SK-N-SH treated with all-trans-retinoic acid at 6 μM for 48 hours (cell line): ENCODE measurements around the gene SBF2.
A peak's percentile ranks its signal among the peaks of the same experiment; 100 is the strongest.

ENCODE experiments used
- ATAC-seq: fragments of 200-7000 bp; cut with Tn5 transposase; 3 replicates; pipeline ENCODE4 v1.9.1; 2020; ENCODE audit warnings: mild to moderate bottlenecking, moderate library complexity
- BACH2 ChIP-seq: fragments of 250-450 bp; sonication (Bioruptor Pico); IDR thresholded peaks from 2 replicates; pipeline ENCODE4 v1.9.0; 2021; ENCODE audit warnings: mild to moderate bottlenecking, borderline replicate concordance
- ESRRG ChIP-seq: fragments of 250-450 bp; sonication (Bioruptor Pico); IDR thresholded peaks from 2 replicates; pipeline ENCODE4 v1.6.1; 2021; ENCODE audit warnings: mild to moderate bottlenecking
- GLIS3 ChIP-seq: fragments of 250-450 bp; sonication (Bioruptor Pico); IDR thresholded peaks from 2 replicates; pipeline ENCODE4 v1.5.0; 2020; ENCODE audit warnings: mild to moderate bottlenecking, moderate library complexity
- ISL1 ChIP-seq: fragments of 250-450 bp; sonication (Bioruptor Pico); IDR thresholded peaks from 2 replicates; pipeline ENCODE4 v2.1.2; 2022; ENCODE audit warnings: mild to moderate bottlenecking, moderate library complexity
- OSR1 ChIP-seq: fragments of 250-450 bp; sonication (Bioruptor Pico); IDR thresholded peaks from 2 replicates; pipeline ENCODE4 v1.8.0; 2022; ENCODE audit warnings: moderate library complexity, mild to moderate bottlenecking, inconsistent platforms
- SNAI2 ChIP-seq: fragments of 250-450 bp; sonication (Bioruptor Pico); IDR thresholded peaks from 2 replicates; pipeline ENCODE4 v1.5.0; 2020; ENCODE audit warnings: mild to moderate bottlenecking, moderate library complexity
- TCF4 ChIP-seq: fragments of 250-450 bp; sonication (Bioruptor Pico); IDR thresholded peaks from 2 replicates; pipeline ENCODE4 v1.8.0; 2021; ENCODE audit warnings: mild to moderate bottlenecking, moderate library complexity, borderline replicate concordance
- TOX ChIP-seq: fragments of 250-450 bp; sonication (Bioruptor Pico); IDR thresholded peaks from 2 replicates; pipeline ENCODE4 v1.8.0; 2021; ENCODE audit warnings: mild to moderate bottlenecking, moderate library complexity, borderline replicate concordance
- ZFP30 ChIP-seq: fragments of 450-650 bp; formaldehyde crosslinking; IDR thresholded peaks from 2 replicates; pipeline ENCODE4 v1.5.0; 2022; ENCODE audit warnings: mild to moderate bottlenecking, moderate library complexity
- ZNF70 ChIP-seq: fragments of 450-650 bp; formaldehyde crosslinking; IDR thresholded peaks from 2 replicates; pipeline ENCODE4 v1.5.0; 2020; ENCODE audit warnings: mild to moderate bottlenecking, moderate library complexity
- ZNF8 ChIP-seq: fragments of 450-650 bp; formaldehyde crosslinking; IDR thresholded peaks from 2 replicates; pipeline ENCODE4 v1.5.0; 2020; ENCODE audit warnings: mild to moderate bottlenecking, moderate library complexity
- TF ChIP-seq, protein P1 (sequence below): fragments of 250-450 bp; sonication (Bioruptor Pico); IDR thresholded peaks from 2 replicates; pipeline ENCODE4 v1.5.0; 2020; ENCODE audit warnings: mild to moderate bottlenecking, moderate library complexity
- TF ChIP-seq, protein P2 (sequence below): fragments of 250-450 bp; sonication (Bioruptor Pico); IDR thresholded peaks from 2 replicates; pipeline ENCODE4 v1.8.0; 2020; ENCODE audit warnings: mild to moderate bottlenecking, moderate library complexity, borderline replicate concordance
- TF ChIP-seq, protein P3 (sequence below): fragments of 250-450 bp; sonication (Bioruptor Pico); IDR thresholded peaks from 2 replicates; pipeline ENCODE4 v1.5.1; 2021; ENCODE audit warnings: mild to moderate bottlenecking, moderate library complexity
- TF ChIP-seq, protein P4 (sequence below): fragments of 250-450 bp; sonication (Bioruptor Pico); IDR thresholded peaks from 2 replicates; pipeline ENCODE4 v1.5.1; 2020; ENCODE audit warnings: low read depth, mild to moderate bottlenecking, moderate library complexity

Gene SBF2

DNA sequence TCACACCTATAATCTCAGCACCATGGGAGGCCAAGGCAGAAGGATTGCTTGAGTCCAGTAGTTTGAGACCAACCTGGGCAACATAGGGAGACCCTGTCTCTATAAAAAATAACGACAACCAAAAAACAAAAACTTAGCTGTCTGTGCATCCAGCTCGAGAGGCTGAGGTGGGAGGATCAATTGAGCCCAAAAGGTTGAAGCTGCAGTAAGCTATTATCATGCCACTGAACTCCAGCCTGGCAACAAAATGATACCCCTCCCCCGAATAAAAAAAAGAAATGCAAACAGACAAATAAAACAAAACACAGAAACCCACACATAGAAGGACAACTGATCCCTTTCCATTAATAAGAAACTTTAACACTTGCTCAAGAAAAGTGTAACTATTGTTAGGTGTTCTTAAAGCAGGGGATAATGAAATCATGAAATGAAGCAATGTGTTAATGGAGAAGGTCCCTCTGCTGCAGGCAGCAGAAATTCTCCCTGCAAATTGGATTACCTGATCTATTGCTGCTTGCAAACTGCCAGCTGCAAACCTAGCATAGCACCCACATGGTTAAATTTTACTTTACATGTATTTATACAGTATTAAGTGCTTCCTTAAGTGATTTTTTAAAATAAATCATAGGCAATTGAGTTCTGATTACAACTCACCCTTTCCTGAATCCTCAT, 226.3 kb downstream of the SBF2 start:
- TF ChIP-seq ZNF8 (CRISPR knock-in tag) (no peak), TOX (CRISPR knock-in tag) (no peak), OSR1 (CRISPR knock-in tag) (no peak), ESRRG (no peak), ISL1 (CRISPR knock-in tag) (no peak)
- ATAC-seq: no peak

DNA sequence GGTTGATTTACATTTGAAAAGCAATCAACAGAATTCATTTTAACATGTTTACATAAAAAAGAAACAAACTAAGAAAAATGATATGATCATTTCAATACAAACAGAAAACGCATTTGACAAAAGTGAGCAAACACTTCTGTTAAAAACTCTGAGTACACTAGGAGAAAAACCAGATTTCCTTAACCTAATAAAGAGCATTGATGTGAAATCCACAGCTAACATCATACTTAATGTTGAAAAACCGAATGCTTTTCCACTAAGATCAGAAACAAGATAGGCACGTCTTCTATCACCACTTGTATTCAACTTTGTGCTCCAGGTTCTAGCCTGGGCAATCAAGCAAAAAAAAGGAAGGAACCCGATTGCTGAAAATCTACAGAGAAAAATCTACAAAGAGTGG, 227.6 kb downstream of the SBF2 start:
- TF ChIP-seq ZNF70 (CRISPR knock-in tag) (no peak), SNAI2 (CRISPR knock-in tag) (0 out of 2 replicates have a peak, but pooled peaks have one; percentile 18), TCF4 (CRISPR knock-in tag) (peak; percentile 85), GLIS3 (no peak), ISL1 (CRISPR knock-in tag) (peak; percentile 90)
- TF ChIP-seq, protein P1, sequence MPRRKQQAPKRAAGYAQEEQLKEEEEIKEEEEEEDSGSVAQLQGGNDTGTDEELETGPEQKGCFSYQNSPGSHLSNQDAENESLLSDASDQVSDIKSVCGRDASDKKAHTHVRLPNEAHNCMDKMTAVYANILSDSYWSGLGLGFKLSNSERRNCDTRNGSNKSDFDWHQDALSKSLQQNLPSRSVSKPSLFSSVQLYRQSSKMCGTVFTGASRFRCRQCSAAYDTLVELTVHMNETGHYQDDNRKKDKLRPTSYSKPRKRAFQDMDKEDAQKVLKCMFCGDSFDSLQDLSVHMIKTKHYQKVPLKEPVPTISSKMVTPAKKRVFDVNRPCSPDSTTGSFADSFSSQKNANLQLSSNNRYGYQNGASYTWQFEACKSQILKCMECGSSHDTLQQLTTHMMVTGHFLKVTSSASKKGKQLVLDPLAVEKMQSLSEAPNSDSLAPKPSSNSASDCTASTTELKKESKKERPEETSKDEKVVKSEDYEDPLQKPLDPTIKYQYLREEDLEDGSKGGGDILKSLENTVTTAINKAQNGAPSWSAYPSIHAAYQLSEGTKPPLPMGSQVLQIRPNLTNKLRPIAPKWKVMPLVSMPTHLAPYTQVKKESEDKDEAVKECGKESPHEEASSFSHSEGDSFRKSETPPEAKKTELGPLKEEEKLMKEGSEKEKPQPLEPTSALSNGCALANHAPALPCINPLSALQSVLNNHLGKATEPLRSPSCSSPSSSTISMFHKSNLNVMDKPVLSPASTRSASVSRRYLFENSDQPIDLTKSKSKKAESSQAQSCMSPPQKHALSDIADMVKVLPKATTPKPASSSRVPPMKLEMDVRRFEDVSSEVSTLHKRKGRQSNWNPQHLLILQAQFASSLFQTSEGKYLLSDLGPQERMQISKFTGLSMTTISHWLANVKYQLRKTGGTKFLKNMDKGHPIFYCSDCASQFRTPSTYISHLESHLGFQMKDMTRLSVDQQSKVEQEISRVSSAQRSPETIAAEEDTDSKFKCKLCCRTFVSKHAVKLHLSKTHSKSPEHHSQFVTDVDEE (CRISPR knock-in tag): peak; percentile 75; the same call in 1 of the 2 replicates
- TF ChIP-seq, protein P2, sequence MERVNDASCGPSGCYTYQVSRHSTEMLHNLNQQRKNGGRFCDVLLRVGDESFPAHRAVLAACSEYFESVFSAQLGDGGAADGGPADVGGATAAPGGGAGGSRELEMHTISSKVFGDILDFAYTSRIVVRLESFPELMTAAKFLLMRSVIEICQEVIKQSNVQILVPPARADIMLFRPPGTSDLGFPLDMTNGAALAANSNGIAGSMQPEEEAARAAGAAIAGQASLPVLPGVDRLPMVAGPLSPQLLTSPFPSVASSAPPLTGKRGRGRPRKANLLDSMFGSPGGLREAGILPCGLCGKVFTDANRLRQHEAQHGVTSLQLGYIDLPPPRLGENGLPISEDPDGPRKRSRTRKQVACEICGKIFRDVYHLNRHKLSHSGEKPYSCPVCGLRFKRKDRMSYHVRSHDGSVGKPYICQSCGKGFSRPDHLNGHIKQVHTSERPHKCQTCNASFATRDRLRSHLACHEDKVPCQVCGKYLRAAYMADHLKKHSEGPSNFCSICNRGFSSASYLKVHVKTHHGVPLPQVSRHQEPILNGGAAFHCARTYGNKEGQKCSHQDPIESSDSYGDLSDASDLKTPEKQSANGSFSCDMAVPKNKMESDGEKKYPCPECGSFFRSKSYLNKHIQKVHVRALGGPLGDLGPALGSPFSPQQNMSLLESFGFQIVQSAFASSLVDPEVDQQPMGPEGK (CRISPR knock-in tag): no peak
- TF ChIP-seq, protein P3, sequence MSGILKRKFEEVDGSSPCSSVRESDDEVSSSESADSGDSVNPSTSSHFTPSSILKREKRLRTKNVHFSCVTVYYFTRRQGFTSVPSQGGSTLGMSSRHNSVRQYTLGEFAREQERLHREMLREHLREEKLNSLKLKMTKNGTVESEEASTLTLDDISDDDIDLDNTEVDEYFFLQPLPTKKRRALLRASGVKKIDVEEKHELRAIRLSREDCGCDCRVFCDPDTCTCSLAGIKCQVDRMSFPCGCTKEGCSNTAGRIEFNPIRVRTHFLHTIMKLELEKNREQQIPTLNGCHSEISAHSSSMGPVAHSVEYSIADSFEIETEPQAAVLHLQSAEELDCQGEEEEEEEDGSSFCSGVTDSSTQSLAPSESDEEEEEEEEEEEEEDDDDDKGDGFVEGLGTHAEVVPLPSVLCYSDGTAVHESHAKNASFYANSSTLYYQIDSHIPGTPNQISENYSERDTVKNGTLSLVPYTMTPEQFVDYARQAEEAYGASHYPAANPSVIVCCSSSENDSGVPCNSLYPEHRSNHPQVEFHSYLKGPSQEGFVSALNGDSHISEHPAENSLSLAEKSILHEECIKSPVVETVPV: no peak
- ATAC-seq: peak; percentile 34; the same call in 1 of the 3 replicates

DNA sequence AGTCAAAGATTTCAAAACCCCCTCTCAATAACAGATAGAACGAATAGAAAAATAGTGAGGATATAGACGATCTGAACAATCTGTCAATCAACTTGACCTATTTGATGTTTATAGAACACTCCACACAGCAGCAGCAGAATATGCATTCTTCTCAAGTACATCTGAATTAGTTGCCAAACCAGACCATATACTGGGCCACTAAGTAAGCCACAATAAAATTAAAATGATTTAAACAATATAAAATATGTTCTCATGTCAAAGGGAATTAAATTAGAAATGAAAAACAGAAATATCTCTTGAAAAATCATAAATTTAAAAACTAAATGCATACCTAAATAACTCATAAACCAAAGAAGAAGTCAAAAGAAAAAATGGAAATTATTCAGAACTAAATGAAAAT, 229.2 kb downstream of the SBF2 start:
- peak; percentile 26; the same call in 1 of the 2 replicates for TF ChIP-seq TCF4 (CRISPR knock-in tag)
- TF ChIP-seq, protein P4, sequence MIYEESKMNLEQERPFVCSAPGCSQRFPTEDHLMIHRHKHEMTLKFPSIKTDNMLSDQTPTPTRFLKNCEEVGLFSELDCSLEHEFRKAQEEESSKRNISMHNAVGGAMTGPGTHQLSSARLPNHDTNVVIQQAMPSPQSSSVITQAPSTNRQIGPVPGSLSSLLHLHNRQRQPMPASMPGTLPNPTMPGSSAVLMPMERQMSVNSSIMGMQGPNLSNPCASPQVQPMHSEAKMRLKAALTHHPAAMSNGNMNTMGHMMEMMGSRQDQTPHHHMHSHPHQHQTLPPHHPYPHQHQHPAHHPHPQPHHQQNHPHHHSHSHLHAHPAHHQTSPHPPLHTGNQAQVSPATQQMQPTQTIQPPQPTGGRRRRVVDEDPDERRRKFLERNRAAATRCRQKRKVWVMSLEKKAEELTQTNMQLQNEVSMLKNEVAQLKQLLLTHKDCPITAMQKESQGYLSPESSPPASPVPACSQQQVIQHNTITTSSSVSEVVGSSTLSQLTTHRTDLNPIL: no peak
- TF ChIP-seq ISL1 (CRISPR knock-in tag): peak; percentile 83
- no peak for TF ChIP-seq TOX (CRISPR knock-in tag)
- no peak for ATAC-seq

DNA sequence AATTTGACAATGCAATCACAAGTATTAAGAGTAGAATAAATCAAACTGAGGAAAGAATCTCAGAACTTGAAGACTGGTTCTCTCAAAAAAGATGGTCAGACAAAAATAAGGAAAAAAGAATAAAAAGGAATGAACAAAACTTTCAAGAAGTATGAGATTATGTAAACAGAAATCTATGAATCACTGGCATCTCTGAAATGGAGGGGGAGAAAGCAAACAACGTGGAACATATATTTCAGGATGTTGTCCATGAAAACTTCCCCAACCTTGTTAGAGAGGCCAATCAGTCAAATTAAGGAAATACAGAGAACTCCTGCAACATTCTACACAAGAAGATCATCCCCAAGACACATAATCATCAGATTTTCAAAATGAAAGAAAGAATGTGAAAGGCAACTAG, 235.7 kb downstream of the SBF2 start:
- TF ChIP-seq TOX (CRISPR knock-in tag) (no peak), GLIS3 (no peak), ZNF8 (CRISPR knock-in tag) (no peak)
- no peak for ATAC-seq

DNA sequence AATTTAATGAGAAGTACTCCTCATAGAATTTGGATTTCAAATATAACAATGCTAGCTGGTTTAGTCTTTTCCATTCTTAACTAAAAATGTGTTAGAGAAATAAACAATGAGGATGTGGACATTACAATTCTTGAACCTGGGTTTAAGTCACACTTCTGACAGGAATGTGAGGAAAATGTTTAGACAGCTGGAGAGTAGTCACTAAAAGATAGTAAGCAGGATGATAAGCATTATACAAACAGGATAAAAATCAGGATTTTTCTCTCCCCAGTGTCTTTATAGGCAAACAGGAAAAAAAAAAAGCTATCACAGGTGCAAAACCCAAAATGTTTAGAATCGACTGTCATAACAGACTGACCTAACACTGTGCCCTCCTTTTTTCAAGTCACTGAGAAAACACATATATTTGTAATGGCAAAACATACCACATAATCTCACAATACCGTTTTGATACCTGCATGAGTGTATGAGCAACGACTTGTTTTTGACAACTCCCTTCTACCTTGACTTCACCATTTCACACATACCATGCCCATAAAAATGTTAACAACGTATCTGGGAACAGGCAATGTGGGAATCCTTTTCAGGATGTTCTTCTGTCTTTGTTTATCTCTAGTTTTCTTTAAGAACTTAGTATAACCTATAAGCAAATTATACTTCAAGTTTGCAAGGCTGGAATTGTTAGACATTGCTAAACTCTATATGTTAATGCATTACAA, 242.0 kb downstream of the SBF2 start:
- TF ChIP-seq BACH2 (CRISPR knock-in tag): no peak
- TF ChIP-seq ZFP30: no peak
- TF ChIP-seq ZNF70 (CRISPR knock-in tag): no peak
- no peak for TF ChIP-seq ISL1 (CRISPR knock-in tag)
- TF ChIP-seq, protein P1 (CRISPR knock-in tag): no peak
- ATAC-seq: no peak
